ENCODE results near the gene FBXO15. TPM values are rescaled to one million over a fixed set of nuclear protein-coding genes. Genes with fewer than 3 reads are reported as not detected.

FBXO15 gene
- polyA plus RNA-seq, 1 experiment: 0.75 TPM

GRCh38 chr18:74078257-74078656 lies 69.4 kb downstream of the FBXO15 start:
- Histone ChIP-seq H3K27me3 (ENCODE audit: control insufficient read depth, insufficient read depth, low read length) (no peaks in the 10 kb centered on the region), H3K4me3 (ENCODE audit: low read depth, low read length) (no peak overlapping the region), H3K36me3 (ENCODE audit: control insufficient read depth, insufficient read depth, low read length) (no peaks in the 10 kb centered on the region)
- ChIA-PET POLR2A (no interaction called here), CTCF (no interaction called here)
- no peak for TF ChIP-seq CTCF (IDR thresholded peaks at IDR 0.05; ENCODE audit: insufficient read depth, low read depth, low read length)
- no peak for DNase-seq (ENCODE audit: low read depth)

- Histone ChIP-seq H3K36me3 (ENCODE audit: control insufficient read depth, insufficient read depth, low read length) (no peaks in the 10 kb centered on the region), H3K27me3 (ENCODE audit: control insufficient read depth, insufficient read depth, low read length) (0 out of 2 replicates have a peak, but pooled peaks cover 2% of the 10 kb centered on the region), H3K4me3 (ENCODE audit: low read depth, low read length) (no peak overlapping the region)
- CTCF ChIA-PET: interaction anchor here (4.0 kb wide), 1 partner anchor 8 kb away, joined by 20 read pairs; no protein-coding TSS in a partner anchor
- TF ChIP-seq CTCF (IDR thresholded peaks at IDR 0.05; ENCODE audit: insufficient read depth, low read depth, low read length): no peak
- DNase-seq (ENCODE audit: low read depth): no peak
- POLR2A ChIA-PET: no interaction called here
Measured at GRCh38 chr18:74074668-74075564, 72.7 kb downstream of the FBXO15 start.

- no peak overlapping the region for H3K4me3 ChIP-seq (ENCODE audit: low read depth, low read length)
- no peak for TF ChIP-seq CTCF (IDR thresholded peaks at IDR 0.05; ENCODE audit: insufficient read depth, low read depth, low read length)
- no peak for DNase-seq (ENCODE audit: low read depth)
- H3K36me3 ChIP-seq (ENCODE audit: control insufficient read depth, insufficient read depth, low read length): no peaks in the 10 kb centered on the region
- H3K27me3 ChIP-seq (ENCODE audit: control insufficient read depth, insufficient read depth, low read length): peaks cover 2% of the 10 kb centered on the region; the same call in 1 of the 2 replicates
- CTCF ChIA-PET: interaction anchor here (0.8 to 4.0 kb wide), 2 partner anchors 9 kb away, joined by 3 to 20 read pairs; no protein-coding TSS in a partner anchor
- POLR2A ChIA-PET: no interaction called here
Measured at GRCh38 chr18:74073957-74074667, 73.5 kb downstream of the FBXO15 start.

- no peak overlapping the region for H3K4me3 ChIP-seq (ENCODE audit: low read depth, low read length)
- DNase-seq (ENCODE audit: low read depth): no peak
- ChIA-PET POLR2A (no interaction called here), CTCF (no interaction called here)
- no peaks in the 10 kb centered on the region for H3K36me3 ChIP-seq (ENCODE audit: control insufficient read depth, insufficient read depth, low read length)
- TF ChIP-seq CTCF (IDR thresholded peaks at IDR 0.05; ENCODE audit: insufficient read depth, low read depth, low read length): no peak
- H3K27me3 ChIP-seq (ENCODE audit: control insufficient read depth, insufficient read depth, low read length): peaks cover 2% of the 10 kb centered on the region; the same call in 1 of the 2 replicates
Measured at GRCh38 chr18:74069178-74070050, 78.2 kb downstream of the FBXO15 start.

Data from BJ (cell line).